Neural cell (in vitro differentiated cells): ENCODE data around the gene RGP1. TPM values are rescaled to one million over a fixed set of nuclear protein-coding genes. Genes with fewer than 3 reads are reported as not detected.

Experiments used
- H2AFZ ChIP-seq: fragments of 200-600, 300-800 bp; sonication (generic), shearing (Covaris generic); 2 replicates; pipeline ENCODE4 v1.6.0; 2014; ENCODE audit warnings: low read depth, mild to moderate bottlenecking, antibody characterized with exemption, low read length, moderate library complexity
- H3F3A ChIP-seq: fragments of 200-600 bp; shearing (Covaris generic); 2 replicates; pipeline ENCODE4 v1.6.1; 2016; ENCODE audit warnings: mild to moderate bottlenecking, moderate library complexity, mixed read lengths, antibody characterized with exemption, low read length; ENCODE audit not compliant: insufficient read depth, poor library complexity, severe bottlenecking
- H3K27ac ChIP-seq: fragments of 200-600, 300-800 bp; sonication (generic), shearing (Covaris generic); 2 replicates; pipeline ENCODE4 v1.5.1; 2014; ENCODE audit warnings: mild to moderate bottlenecking, low read length, moderate library complexity
- H3K27me3 ChIP-seq: fragments of 300-800, 200-600 bp; sonication (generic), shearing (Covaris generic); 2 replicates; pipeline ENCODE4 v1.6.0; 2014; ENCODE audit warnings: mild to moderate bottlenecking, low read depth, low read length, moderate library complexity; ENCODE audit not compliant: insufficient read depth
- H3K36me3 ChIP-seq: fragments of 300-800, 200-600 bp; sonication (generic), shearing (Covaris generic); 2 replicates; pipeline ENCODE4 v1.5.1; 2014; ENCODE audit warnings: mild to moderate bottlenecking, antibody characterized with exemption, low read length, moderate library complexity; ENCODE audit not compliant: insufficient read depth
- H3K4me2 ChIP-seq: fragments of 300-800, 200-600 bp; sonication (generic), shearing (Covaris generic); 2 replicates; pipeline ENCODE4 v1.6.0; 2014; ENCODE audit warnings: mild to moderate bottlenecking, low read length
- H3K4me3 ChIP-seq: fragments of 300-800, 200-600 bp; sonication (generic), shearing (Covaris generic); 2 replicates; pipeline ENCODE4 v1.5.1; 2014; ENCODE audit warnings: mild to moderate bottlenecking, low read length, moderate library complexity
- H3K79me2 ChIP-seq: fragments of 200-600 bp; shearing (Covaris generic); replicated peaks from 2 replicates; pipeline ENCODE4 v1.6.0; 2014; ENCODE audit warnings: mild to moderate bottlenecking, low read length, moderate library complexity; ENCODE audit not compliant: insufficient read depth
- H3K9ac ChIP-seq: fragments of 300-800, 200-600 bp; sonication (generic), shearing (Covaris generic); 2 replicates; pipeline ENCODE4 v1.6.1; 2016; ENCODE audit warnings: mild to moderate bottlenecking, low read length, mixed read lengths
- H3K9me2 ChIP-seq: fragments of 200-600 bp; shearing (Covaris generic); 2 replicates; pipeline ENCODE4 v1.6.1; 2016; ENCODE audit warnings: mild to moderate bottlenecking, low read length, mixed read lengths; ENCODE audit not compliant: insufficient read depth
- H3K9me3 ChIP-seq: fragments of 200-600, 300-800 bp; sonication (generic), shearing (Covaris generic); 2 replicates; pipeline ENCODE4 v1.6.1; 2016; ENCODE audit warnings: mild to moderate bottlenecking, mixed run types, low read length, moderate library complexity, mixed read lengths
- H4K20me1 ChIP-seq: fragments of 200-600 bp; shearing (Covaris generic); 2 replicates; pipeline ENCODE4 v1.6.1; 2016; ENCODE audit warnings: mild to moderate bottlenecking, mixed run types; ENCODE audit not compliant: insufficient read depth
- EP300 ChIP-seq: fragments of 450-650 bp; conservative IDR thresholded peaks from 2 replicates; pipeline ENCODE4 v1.6.1; 2014; ENCODE audit warnings: antibody characterized with exemption, mild to moderate bottlenecking, moderate library complexity; ENCODE audit not compliant: poor library complexity, severe bottlenecking
- EZH2 ChIP-seq: fragments of 200-600, 300-800 bp; shearing (Covaris generic), sonication (generic); IDR thresholded peaks from 2 replicates; pipeline ENCODE4 v1.6.1; 2014; ENCODE audit warnings: antibody characterized with exemption, low read length, borderline replicate concordance, mild to moderate bottlenecking; ENCODE audit not compliant: insufficient read depth, poor library complexity, severe bottlenecking
- MXI1 ChIP-seq: fragments of 450-650 bp; conservative IDR thresholded peaks from 2 replicates; pipeline ENCODE4 v1.6.1; 2014; ENCODE audit warnings: antibody characterized with exemption, mild to moderate bottlenecking; ENCODE audit not compliant: poor library complexity, severe bottlenecking
- POLR2AphosphoS5 ChIP-seq: IDR thresholded peaks from 2 replicates; pipeline ENCODE4 v1.6.1; 2012
- RAD21 ChIP-seq: fragments of 450-650 bp; conservative IDR thresholded peaks from 2 replicates; pipeline ENCODE4 v1.6.1; 2014; ENCODE audit warnings: antibody characterized with exemption, mild to moderate bottlenecking, moderate library complexity
- SMC3 ChIP-seq: fragments of 450-650 bp; conservative IDR thresholded peaks from 2 replicates; pipeline ENCODE4 v1.6.1; 2014; ENCODE audit warnings: antibody characterized with exemption, mild to moderate bottlenecking, moderate library complexity; ENCODE audit not compliant: poor library complexity
- TAF1 ChIP-seq: IDR thresholded peaks from 2 replicates; pipeline ENCODE4 v1.6.1; 2012; ENCODE audit warnings: low read depth
- polyA plus RNA-seq: library from polyadenylated mRNA; depleted of rRNA; stranded (reverse); fragments of >200 nt; gene quantifications from 2 replicates; pipeline ENCODE4 v1.2.3, GENCODE V29; 2014
- TF ChIP-seq, protein P1 (sequence below): IDR thresholded peaks from 2 replicates; pipeline ENCODE4 v1.6.1; 2012; ENCODE audit warnings: borderline replicate concordance
- TF ChIP-seq, protein P2 (sequence below): fragments of 450-650 bp; IDR thresholded peaks from 2 replicates; pipeline ENCODE4 v1.5.1; 2014; ENCODE audit warnings: antibody characterized with exemption, mild to moderate bottlenecking, moderate library complexity; ENCODE audit not compliant: poor library complexity, severe bottlenecking

The RGP1 gene
- polyA plus RNA-seq, 1 donor from 2014 or later = 8.1 TPM

DNA sequence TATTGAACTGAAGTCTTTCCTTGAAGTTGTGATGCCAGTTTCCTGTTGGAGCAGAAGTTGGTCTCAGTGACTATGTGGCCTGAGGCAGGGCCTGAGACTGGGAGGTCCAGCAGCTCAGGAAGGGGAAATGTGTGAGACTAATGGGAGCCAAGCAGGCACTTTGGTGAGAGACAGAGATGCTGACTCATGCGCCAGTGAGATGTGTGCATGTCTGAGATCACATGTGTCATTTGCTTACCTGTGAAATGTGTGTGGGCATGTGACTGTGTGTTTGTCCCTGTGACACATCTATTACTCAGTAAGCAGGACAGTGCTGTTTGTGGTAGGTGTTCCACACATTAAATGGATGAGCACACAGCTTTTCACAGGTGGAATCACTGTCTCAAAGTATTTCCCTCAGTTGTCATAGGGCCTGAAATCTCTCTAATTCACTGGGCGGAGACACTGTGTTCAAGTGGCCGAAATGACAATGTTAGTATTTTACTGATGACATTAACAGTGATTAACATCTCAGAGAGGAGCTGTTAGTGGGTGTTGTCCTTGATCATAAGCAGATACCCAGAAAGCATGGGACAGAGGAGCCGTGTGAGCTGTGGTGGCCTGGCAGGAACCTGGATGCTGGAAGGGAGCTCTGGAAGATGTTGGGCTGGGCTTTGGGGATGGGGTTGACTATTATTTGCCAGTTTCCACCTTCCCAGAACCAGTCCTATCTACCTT, 49.7 kb downstream of the RGP1 start:
- no peak overlapping the region for H3K4me2 ChIP-seq
- H4K20me1 ChIP-seq = no peaks in the 10 kb centered on the region
- TF ChIP-seq SMC3 = no peak
- TF ChIP-seq, protein P1, sequence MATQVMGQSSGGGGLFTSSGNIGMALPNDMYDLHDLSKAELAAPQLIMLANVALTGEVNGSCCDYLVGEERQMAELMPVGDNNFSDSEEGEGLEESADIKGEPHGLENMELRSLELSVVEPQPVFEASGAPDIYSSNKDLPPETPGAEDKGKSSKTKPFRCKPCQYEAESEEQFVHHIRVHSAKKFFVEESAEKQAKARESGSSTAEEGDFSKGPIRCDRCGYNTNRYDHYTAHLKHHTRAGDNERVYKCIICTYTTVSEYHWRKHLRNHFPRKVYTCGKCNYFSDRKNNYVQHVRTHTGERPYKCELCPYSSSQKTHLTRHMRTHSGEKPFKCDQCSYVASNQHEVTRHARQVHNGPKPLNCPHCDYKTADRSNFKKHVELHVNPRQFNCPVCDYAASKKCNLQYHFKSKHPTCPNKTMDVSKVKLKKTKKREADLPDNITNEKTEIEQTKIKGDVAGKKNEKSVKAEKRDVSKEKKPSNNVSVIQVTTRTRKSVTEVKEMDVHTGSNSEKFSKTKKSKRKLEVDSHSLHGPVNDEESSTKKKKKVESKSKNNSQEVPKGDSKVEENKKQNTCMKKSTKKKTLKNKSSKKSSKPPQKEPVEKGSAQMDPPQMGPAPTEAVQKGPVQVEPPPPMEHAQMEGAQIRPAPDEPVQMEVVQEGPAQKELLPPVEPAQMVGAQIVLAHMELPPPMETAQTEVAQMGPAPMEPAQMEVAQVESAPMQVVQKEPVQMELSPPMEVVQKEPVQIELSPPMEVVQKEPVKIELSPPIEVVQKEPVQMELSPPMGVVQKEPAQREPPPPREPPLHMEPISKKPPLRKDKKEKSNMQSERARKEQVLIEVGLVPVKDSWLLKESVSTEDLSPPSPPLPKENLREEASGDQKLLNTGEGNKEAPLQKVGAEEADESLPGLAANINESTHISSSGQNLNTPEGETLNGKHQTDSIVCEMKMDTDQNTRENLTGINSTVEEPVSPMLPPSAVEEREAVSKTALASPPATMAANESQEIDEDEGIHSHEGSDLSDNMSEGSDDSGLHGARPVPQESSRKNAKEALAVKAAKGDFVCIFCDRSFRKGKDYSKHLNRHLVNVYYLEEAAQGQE = no peak
- TF ChIP-seq TAF1 = no peak
- no peak for TF ChIP-seq RAD21
- TF ChIP-seq EZH2 = no peak
- no peak for TF ChIP-seq MXI1
- TF ChIP-seq POLR2AphosphoS5 = no peak
- no peak for TF ChIP-seq EP300
- TF ChIP-seq, protein P2, sequence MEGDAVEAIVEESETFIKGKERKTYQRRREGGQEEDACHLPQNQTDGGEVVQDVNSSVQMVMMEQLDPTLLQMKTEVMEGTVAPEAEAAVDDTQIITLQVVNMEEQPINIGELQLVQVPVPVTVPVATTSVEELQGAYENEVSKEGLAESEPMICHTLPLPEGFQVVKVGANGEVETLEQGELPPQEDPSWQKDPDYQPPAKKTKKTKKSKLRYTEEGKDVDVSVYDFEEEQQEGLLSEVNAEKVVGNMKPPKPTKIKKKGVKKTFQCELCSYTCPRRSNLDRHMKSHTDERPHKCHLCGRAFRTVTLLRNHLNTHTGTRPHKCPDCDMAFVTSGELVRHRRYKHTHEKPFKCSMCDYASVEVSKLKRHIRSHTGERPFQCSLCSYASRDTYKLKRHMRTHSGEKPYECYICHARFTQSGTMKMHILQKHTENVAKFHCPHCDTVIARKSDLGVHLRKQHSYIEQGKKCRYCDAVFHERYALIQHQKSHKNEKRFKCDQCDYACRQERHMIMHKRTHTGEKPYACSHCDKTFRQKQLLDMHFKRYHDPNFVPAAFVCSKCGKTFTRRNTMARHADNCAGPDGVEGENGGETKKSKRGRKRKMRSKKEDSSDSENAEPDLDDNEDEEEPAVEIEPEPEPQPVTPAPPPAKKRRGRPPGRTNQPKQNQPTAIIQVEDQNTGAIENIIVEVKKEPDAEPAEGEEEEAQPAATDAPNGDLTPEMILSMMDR = no peak
- no peaks in the 10 kb centered on the region for H3K9me2 ChIP-seq
- H3K79me2 ChIP-seq = no peaks in the 10 kb centered on the region
- no peak overlapping the region for H3K9ac ChIP-seq
- no peak overlapping the region for H2AFZ ChIP-seq
- H3K4me3 ChIP-seq = no peak overlapping the region
- H3K9me3 ChIP-seq = no peaks in the 10 kb centered on the region
- no peaks in the 10 kb centered on the region for H3K27me3 ChIP-seq
- H3K36me3 ChIP-seq = no peaks in the 10 kb centered on the region
- H3F3A ChIP-seq = no peaks in the 10 kb centered on the region
- no peak overlapping the region for H3K27ac ChIP-seq

DNA sequence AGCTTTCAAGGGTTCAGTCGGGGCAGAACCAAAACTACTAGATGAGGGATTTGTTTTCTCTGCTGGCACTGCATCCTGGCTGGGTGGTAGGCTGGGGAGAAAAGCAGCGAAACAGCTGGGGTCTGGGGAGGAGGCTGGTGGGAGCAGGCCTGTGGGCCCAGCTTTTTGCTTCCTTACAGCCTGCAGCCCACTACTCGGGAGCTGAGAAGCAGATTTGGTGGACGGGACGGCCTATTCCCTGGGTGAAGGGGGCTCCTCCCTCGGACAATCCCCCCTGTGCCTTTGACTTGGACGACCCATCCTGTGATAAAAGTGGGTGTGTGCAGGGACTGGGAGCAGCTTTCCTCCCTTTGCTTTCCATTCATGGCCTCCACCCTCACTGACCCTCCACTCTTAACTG, 51.4 kb downstream of the RGP1 start:
- no peak overlapping the region for H3K4me2 ChIP-seq
- no peaks in the 10 kb centered on the region for H4K20me1 ChIP-seq
- H3K9ac ChIP-seq = no peak overlapping the region
- no peaks in the 10 kb centered on the region for H3K79me2 ChIP-seq
- H3K9me3 ChIP-seq = no peaks in the 10 kb centered on the region
- H3K9me2 ChIP-seq = no peaks in the 10 kb centered on the region
- H3K27ac ChIP-seq = no peak overlapping the region
- H3F3A ChIP-seq = no peaks in the 10 kb centered on the region
- H3K4me3 ChIP-seq = no peak overlapping the region
- TF ChIP-seq EZH2 (no peak), EP300 (no peak), RAD21 (no peak), MXI1 (no peak), SMC3 (no peak), POLR2AphosphoS5 (no peak), TAF1 (no peak)
- TF ChIP-seq, protein P2 = no peak
- TF ChIP-seq, protein P1 = no peak
- H2AFZ ChIP-seq = no peak overlapping the region
- H3K27me3 ChIP-seq = no peaks in the 10 kb centered on the region
- H3K36me3 ChIP-seq = no peaks in the 10 kb centered on the region
